ENCODE results near the gene TSPAN18.

TSPAN18 gene

GRCh38 chr11:44934735-44935250, 208.0 kb downstream of the TSPAN18 start:
- Mint-ChIP-seq H3K4me3 (no peak overlapping the region), H3K27me3 (no peaks in the 10 kb centered on the region), H3K36me3 (ENCODE audit: low read depth) (no peaks in the 10 kb centered on the region), H3K4me1 (ENCODE audit: low read depth) (no peaks in the 10 kb centered on the region), H3K27ac (no peak overlapping the region), H3K9me3 (no peaks in the 10 kb centered on the region)

DNA sequence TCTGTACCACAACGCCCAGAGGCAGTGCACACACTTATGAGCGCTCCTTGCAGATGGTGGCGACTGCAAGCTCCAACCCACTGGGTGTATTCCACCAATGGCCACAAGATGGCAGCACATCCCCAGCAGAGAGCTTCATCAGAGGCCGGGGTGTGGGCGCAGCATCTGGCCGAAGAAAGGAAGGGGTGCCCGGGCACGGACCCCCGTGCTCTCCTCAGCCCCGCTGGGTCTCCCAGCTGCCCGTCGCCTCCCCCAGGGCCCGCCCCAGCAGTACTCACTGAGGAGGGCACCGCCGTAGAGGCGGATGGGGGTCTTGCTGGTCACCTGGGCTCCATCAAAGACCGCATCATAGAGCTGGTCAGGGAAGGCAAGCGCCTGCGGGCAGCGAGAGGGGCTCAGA, 209.8 kb downstream of the TSPAN18 start:
- Mint-ChIP-seq H3K9me3 (no peaks in the 10 kb centered on the region), H3K27ac (no peak overlapping the region), H3K4me1 (ENCODE audit: low read depth) (no peaks in the 10 kb centered on the region), H3K36me3 (ENCODE audit: low read depth) (no peaks in the 10 kb centered on the region), H3K27me3 (no peaks in the 10 kb centered on the region), H3K4me3 (no peak overlapping the region)

DNA sequence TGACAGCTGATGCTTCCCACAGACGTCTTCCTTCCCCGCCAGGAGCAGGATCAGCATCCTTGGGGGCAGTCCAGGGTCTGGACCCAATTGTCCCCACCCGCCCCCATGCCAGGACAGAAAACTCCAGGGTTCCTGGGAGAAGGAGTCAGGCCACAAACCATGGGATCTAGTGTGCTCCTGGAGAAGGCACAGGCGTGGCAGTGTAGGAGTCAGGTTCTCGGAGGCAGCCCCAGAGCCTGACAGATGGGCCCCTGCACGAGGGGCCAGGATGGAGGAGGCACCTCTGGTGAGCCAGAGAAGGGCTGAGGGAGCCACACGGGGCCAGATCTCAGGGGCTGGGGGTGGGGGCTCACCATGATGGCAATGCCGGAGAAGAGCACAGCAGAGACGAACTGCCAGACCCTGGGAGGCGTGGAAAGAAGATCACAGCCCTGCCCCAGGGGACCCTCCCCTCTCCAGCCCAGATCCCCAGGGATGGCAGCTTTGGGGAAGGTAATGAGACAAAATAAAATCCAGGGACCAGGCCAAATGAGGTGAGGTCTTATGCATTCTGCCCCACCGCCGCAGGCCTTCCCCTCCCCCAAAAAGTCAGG, 210.3 kb downstream of the TSPAN18 start:
- Mint-ChIP-seq H3K4me3 (no peak overlapping the region), H3K36me3 (ENCODE audit: low read depth) (no peaks in the 10 kb centered on the region), H3K9me3 (no peaks in the 10 kb centered on the region), H3K27ac (no peak overlapping the region), H3K27me3 (no peaks in the 10 kb centered on the region), H3K4me1 (ENCODE audit: low read depth) (peaks cover 4% of the 10 kb centered on the region)

DNA sequence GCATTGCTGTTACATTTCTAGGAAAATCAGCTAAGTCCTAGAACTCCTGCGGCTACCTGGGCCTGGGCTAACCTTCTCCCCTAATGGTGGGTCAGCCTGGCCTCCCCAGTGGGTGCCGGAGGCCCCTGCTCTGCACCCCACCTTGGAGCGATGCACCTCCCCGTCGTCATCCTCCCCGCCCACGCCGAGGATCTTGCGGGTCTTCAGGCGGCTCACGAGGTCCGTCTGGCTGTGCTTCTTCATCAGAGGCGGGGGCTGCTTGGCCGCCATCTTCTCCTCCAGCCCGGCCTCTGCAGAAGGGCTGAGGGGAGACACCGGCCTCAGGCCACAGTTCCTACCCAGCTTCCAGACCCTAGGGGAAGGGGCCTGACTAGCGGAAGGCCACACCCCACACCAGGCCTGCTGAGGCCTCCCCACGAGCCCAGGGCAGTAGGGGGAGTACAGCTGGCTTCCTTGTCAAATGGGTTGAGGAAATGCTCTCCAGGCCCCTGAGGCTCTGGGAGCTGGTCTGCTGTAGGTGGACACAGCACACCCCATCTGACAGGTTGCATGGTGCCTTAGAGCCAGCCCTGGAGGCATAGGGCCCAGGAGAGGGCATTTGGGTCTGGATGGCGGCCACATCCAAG, 211.4 kb downstream of the TSPAN18 start:
- H3K36me3 Mint-ChIP-seq (ENCODE audit: low read depth) = no peaks in the 10 kb centered on the region
- H3K27ac Mint-ChIP-seq = no peak overlapping the region
- no peaks in the 10 kb centered on the region for H3K9me3 Mint-ChIP-seq
- peaks cover 15% of the 10 kb centered on the region for H3K4me1 Mint-ChIP-seq (ENCODE audit: low read depth)
- no peak overlapping the region for H3K4me3 Mint-ChIP-seq
- no peaks in the 10 kb centered on the region for H3K27me3 Mint-ChIP-seq

DNA sequence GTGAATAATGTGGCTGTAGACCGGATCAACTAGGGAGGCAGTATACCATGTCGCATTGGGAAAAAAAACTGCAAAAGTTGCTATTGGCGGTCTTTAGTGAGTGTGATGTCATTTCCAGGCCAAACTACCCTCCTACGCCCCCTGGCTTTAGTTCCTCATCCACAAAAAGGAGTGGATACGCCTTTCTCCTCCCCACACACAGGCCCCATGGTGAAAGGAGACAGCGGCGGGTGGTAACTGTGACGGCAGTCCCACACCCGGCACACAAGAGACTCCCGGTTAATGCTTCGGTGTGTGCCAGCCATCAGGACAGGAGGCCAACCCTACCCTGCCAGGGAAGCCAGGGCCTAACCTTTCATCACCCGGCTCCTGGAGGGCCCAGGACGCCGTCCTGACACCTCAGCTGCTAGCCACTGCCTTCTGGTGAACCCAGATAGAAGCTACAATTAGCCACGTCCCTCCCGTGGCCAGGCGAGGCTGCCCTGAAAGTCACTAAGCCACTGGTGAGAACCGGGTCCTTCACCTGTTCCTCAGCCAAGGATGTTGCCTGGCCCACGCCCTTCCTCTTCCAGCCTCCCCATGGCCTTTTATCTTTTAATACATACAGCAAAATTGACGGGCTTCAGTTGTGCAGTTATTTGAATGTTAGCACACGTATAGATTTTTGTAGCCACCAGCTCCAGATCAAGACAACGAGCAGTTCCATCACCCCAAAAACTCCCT, 213.1 kb downstream of the TSPAN18 start:
- H3K4me3 Mint-ChIP-seq = no peak overlapping the region
- no peak overlapping the region for H3K27ac Mint-ChIP-seq
- no peaks in the 10 kb centered on the region for H3K36me3 Mint-ChIP-seq (ENCODE audit: low read depth)

GRCh38 chr11:44940404-44940803, 213.6 kb downstream of the TSPAN18 start:
- H3K4me3 Mint-ChIP-seq = no peak overlapping the region
- H3K4me1 Mint-ChIP-seq (ENCODE audit: low read depth) = peaks cover 34% of the 10 kb centered on the region
- H3K27ac Mint-ChIP-seq = no peak overlapping the region
- H3K27me3 Mint-ChIP-seq = no peaks in the 10 kb centered on the region
- no peaks in the 10 kb centered on the region for H3K9me3 Mint-ChIP-seq
- no peaks in the 10 kb centered on the region for H3K36me3 Mint-ChIP-seq (ENCODE audit: low read depth)

More for the DNA sequence above, 213.1 kb downstream of the TSPAN18 start:
- H3K4me1 Mint-ChIP-seq (ENCODE audit: low read depth) = peaks cover 32% of the 10 kb centered on the region
- no peaks in the 10 kb centered on the region for H3K9me3 Mint-ChIP-seq
- H3K27me3 Mint-ChIP-seq = no peaks in the 10 kb centered on the region

GRCh38 chr11:44940835-44941234, 214.1 kb downstream of the TSPAN18 start:
- H3K9me3 Mint-ChIP-seq = no peaks in the 10 kb centered on the region
- no peaks in the 10 kb centered on the region for H3K27me3 Mint-ChIP-seq
- H3K4me1 Mint-ChIP-seq (ENCODE audit: low read depth) = peaks cover 34% of the 10 kb centered on the region
- H3K36me3 Mint-ChIP-seq (ENCODE audit: low read depth) = no peaks in the 10 kb centered on the region
- no peak overlapping the region for H3K27ac Mint-ChIP-seq
- no peak overlapping the region for H3K4me3 Mint-ChIP-seq

DNA sequence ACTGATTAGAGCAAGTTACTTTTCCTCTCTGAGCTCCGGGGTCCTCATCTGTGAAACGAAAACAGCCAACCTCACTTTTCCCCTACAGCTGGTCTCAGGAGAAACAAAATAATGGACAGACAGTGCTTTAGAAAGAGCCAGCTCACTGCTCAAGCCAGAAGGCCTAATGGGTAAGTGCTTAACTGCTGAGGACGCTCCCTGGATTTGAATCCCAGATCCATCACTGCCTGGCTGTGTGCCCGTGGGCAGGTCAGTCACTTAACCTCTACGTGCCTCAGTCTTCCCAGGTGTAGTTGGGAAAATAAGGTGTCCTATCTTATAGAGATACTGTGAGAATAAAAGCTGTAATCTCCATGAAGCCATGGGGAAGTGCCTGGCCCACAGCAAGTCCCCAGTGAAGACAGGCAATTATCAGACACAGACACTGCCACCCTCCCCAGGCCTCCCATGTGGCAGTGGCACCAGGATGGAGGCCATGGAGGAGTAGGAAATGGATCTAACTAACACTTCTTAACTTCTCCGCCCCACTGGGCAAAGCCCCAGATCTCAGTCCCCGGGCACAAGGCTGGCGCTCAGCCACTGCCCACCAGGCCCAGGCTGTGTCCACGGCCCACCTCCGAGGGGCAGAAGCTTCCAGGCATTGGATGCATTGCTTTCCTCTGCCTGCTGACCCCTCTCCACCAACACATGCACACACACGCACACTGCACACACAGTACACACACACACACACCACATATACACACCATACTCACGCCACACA, 214.7 kb downstream of the TSPAN18 start:
- no peak overlapping the region for H3K4me3 Mint-ChIP-seq
- peak overlapping the region; percentile 88 for H3K27ac Mint-ChIP-seq
- no peaks in the 10 kb centered on the region for H3K36me3 Mint-ChIP-seq (ENCODE audit: low read depth)
- H3K27me3 Mint-ChIP-seq = no peaks in the 10 kb centered on the region
- H3K4me1 Mint-ChIP-seq (ENCODE audit: low read depth) = peaks cover 34% of the 10 kb centered on the region
- no peaks in the 10 kb centered on the region for H3K9me3 Mint-ChIP-seq

DNA sequence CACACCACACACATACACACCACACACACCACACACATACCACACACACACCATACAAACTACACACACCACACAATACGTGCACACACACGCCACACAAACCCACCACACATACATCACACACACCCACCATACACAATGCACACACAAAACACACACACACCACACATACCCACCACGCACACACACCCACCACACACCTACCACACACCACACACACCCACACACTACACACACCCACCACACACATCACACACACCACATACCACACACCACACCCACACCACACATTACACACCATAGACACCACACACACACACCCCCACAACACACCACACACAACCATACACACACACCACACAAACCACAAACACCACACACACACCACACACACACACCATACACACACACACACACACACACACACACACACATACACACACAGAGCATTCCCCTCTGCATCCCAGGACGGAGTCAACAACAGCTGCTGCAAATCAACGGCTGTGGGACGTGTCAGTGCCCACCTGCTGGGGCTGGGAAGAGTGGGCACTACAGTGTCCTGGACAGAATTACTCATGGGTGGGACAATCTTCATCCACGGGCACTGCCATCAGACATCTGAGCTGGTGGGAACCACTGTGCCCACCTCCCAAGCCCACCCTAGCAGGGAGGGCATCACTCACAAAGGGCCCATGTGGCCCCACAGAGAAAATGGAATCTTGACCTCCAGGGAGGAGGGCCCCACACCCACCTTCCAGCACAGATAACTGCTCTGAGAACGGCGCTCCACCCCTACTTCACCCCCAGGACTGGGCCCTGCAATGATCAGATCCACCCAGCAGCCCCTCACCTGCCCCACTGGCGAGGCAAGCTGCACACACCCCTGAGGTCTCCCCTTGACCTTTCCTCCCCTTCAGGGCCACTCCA, 215.5 kb downstream of the TSPAN18 start:
- no peaks in the 10 kb centered on the region for H3K27me3 Mint-ChIP-seq
- no peaks in the 10 kb centered on the region for H3K9me3 Mint-ChIP-seq
- H3K4me1 Mint-ChIP-seq (ENCODE audit: low read depth) = peaks cover 34% of the 10 kb centered on the region
- H3K36me3 Mint-ChIP-seq (ENCODE audit: low read depth) = no peaks in the 10 kb centered on the region
- H3K4me3 Mint-ChIP-seq = peak overlapping the region; percentile 7
- peak overlapping the region; percentile 88 for H3K27ac Mint-ChIP-seq

DNA sequence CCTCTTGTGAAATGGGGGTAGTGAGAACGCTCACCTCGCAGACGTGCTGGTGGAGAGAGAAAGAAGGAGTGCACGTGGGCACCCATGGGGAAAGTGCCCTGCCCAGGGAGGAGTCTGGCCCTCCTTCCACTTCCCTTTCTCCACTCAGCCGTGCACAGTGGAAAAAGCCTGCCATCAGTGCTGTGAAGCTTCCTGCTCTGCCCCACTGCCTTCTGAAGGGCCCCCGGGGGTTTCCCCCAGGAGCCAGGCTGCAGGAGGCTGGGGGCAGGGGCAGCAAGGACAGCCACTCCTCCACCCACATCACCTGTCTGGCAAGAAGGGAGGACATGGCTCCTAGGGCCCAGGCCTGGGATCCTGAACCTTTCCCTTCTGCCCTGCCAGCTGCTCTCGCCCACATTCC, 216.4 kb downstream of the TSPAN18 start:
- H3K27me3 Mint-ChIP-seq = no peaks in the 10 kb centered on the region
- H3K4me1 Mint-ChIP-seq (ENCODE audit: low read depth) = peaks cover 34% of the 10 kb centered on the region
- no peaks in the 10 kb centered on the region for H3K9me3 Mint-ChIP-seq
- peak overlapping the region; percentile 55 for H3K4me3 Mint-ChIP-seq
- H3K27ac Mint-ChIP-seq = peak overlapping the region; percentile 88
- H3K36me3 Mint-ChIP-seq (ENCODE audit: low read depth) = no peaks in the 10 kb centered on the region

GRCh38 chr11:44943696-44944095, 216.9 kb downstream of the TSPAN18 start:
- Mint-ChIP-seq H3K27me3 (no peaks in the 10 kb centered on the region), H3K27ac (peak overlapping the region; percentile 88), H3K36me3 (ENCODE audit: low read depth) (no peaks in the 10 kb centered on the region), H3K4me3 (no peak overlapping the region), H3K9me3 (no peaks in the 10 kb centered on the region), H3K4me1 (ENCODE audit: low read depth) (peaks cover 37% of the 10 kb centered on the region)

DNA sequence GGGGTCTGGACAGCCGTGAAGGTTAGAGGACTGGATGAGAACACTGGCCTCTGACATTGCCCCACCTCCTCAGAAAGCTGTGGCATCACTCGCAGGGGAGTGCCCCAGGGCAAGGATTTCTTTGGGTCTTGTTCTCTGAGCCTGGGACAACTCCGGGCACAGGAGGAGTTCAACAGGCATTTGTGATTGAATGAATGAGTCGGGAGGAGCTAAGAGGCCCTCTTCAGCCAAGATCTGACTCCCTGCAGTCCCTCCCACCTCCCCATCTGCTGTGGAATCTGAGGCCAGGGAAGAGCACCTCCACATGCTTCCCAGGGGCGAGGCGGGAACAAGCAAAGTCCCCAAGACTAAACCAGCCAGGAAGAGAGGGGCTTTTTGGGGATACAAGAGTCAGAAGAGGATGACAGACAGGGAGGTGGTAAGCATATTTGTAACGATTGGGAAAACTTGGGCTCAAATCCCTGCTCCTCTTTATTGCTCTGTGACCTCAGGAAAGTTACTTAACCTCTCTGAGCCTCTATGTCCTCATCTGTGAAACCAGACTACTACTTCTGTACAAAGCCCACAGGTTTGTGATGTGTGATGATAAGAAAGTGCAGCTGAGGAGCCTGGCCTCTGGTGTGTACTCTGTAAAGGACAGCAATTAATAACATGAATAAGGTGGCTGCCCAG, 217.6 kb downstream of the TSPAN18 start:
- Mint-ChIP-seq H3K27me3 (no peaks in the 10 kb centered on the region), H3K27ac (no peak overlapping the region)

GRCh38 chr11:44944853-44945235, 218.1 kb downstream of the TSPAN18 start:
- Mint-ChIP-seq H3K27ac (peak overlapping the region; percentile 34), H3K4me3 (no peak overlapping the region), H3K36me3 (ENCODE audit: low read depth) (no peaks in the 10 kb centered on the region), H3K4me1 (ENCODE audit: low read depth) (peaks cover 43% of the 10 kb centered on the region), H3K9me3 (no peaks in the 10 kb centered on the region), H3K27me3 (no peaks in the 10 kb centered on the region)

More for the DNA sequence above, 217.6 kb downstream of the TSPAN18 start:
- Mint-ChIP-seq H3K9me3 (no peaks in the 10 kb centered on the region), H3K36me3 (ENCODE audit: low read depth) (no peaks in the 10 kb centered on the region), H3K4me1 (ENCODE audit: low read depth) (peaks cover 43% of the 10 kb centered on the region), H3K4me3 (no peak overlapping the region)

Measured in stimulated activated naive CD8-positive, alpha-beta T cell treated with anti-CD3 and anti-CD28 coated beads, Interleukin-15, Interleukin-2, amounts not matched to agents 100 ng/mL and 50 ng/mL, for 24 hours (primary cell).